Hematopoietic multipotent progenitor cell treated with erythropoietin and hydrocortisone succinate and interleukin-3 and kit ligand, for 15 days (in vitro differentiated cells): ENCODE measurements around the gene KLHL2.
"Not testable (repeated sequence)": the region's sequence is repeated elsewhere in the genome, so short reads cannot be mapped to it uniquely, and the experiment has no call there.

Experiments used
- DNase-seq: peaks from one replicate; pipeline ENCODE4 v3.0.0-alpha.2; 2015; ENCODE audit warnings: low spot score

Gene KLHL2

GRCh38 chr4:165207431-165208220 is at the start of gene KLHL2:
Gene KLHL2 (plus strand): TSS chr4:165207561. CDS start chr4:165207877, 316 bp downstream.
- DNase-seq, result peak; percentile 54

- no peak for DNase-seq
These were observed 48.6 kb upstream of the KLHL2 start for GRCh38 chr4:165158762-165159161.

GRCh38 chr4:165164257-165164656 is 43.1 kb upstream of the KLHL2 start:
- DNase-seq, result no peak

GRCh38 chr4:165166872-165167271 is 40.5 kb upstream of the KLHL2 start:
- DNase-seq, result not testable (repeated sequence)

GRCh38 chr4:165167650-165168049 is 39.7 kb upstream of the KLHL2 start:
- DNase-seq, result no peak

GRCh38 chr4:165170819-165171218 is 36.5 kb upstream of the KLHL2 start:
- DNase-seq, result no peak

- DNase-seq, result not testable (repeated sequence)
These were observed 31.9 kb upstream of the KLHL2 start for GRCh38 chr4:165175470-165175869.

- no peak for DNase-seq
These were observed 31.5 kb upstream of the KLHL2 start for GRCh38 chr4:165175879-165176278.

GRCh38 chr4:165177725-165178666 is 29.4 kb upstream of the KLHL2 start:
- no peak for DNase-seq

GRCh38 chr4:165184220-165184619 is 23.1 kb upstream of the KLHL2 start:
- DNase-seq, result no peak

GRCh38 chr4:165184998-165185397 is 22.4 kb upstream of the KLHL2 start:
- DNase-seq, result not testable (repeated sequence)

- no peak for DNase-seq
These were observed 21.9 kb upstream of the KLHL2 start for GRCh38 chr4:165185448-165185847.

- no peak for DNase-seq
These were observed 16.6 kb upstream of the KLHL2 start for GRCh38 chr4:165190591-165191347.

GRCh38 chr4:165191348-165191656 is 16.1 kb upstream of the KLHL2 start:
- no peak for DNase-seq

- no peak for DNase-seq
These were observed 15.4 kb upstream of the KLHL2 start for GRCh38 chr4:165191814-165192499.

GRCh38 chr4:165192500-165192898 is 14.9 kb upstream of the KLHL2 start:
- DNase-seq, result no peak

GRCh38 chr4:165192956-165193355 is 14.4 kb upstream of the KLHL2 start:
- no peak for DNase-seq

GRCh38 chr4:165194368-165194767 is 13.0 kb upstream of the KLHL2 start:
- no peak for DNase-seq

GRCh38 chr4:165198329-165198728 is 9.0 kb upstream of the KLHL2 start:
- no peak for DNase-seq

GRCh38 chr4:165199286-165199685 is 8.1 kb upstream of the KLHL2 start:
- no peak for DNase-seq

- DNase-seq, result no peak
These were observed 7.6 kb upstream of the KLHL2 start for GRCh38 chr4:165199722-165200121.

GRCh38 chr4:165201806-165202205 is 5.6 kb upstream of the KLHL2 start:
- DNase-seq, result no peak
